ENCODE measurements around the gene TSPAN9. TPM values are rescaled to one million over a fixed set of nuclear protein-coding genes. Genes with fewer than 3 reads are reported as not detected.

TSPAN9 gene
- total RNA-seq, 1 donor from 2014 or later: 83.7 TPM

DNA sequence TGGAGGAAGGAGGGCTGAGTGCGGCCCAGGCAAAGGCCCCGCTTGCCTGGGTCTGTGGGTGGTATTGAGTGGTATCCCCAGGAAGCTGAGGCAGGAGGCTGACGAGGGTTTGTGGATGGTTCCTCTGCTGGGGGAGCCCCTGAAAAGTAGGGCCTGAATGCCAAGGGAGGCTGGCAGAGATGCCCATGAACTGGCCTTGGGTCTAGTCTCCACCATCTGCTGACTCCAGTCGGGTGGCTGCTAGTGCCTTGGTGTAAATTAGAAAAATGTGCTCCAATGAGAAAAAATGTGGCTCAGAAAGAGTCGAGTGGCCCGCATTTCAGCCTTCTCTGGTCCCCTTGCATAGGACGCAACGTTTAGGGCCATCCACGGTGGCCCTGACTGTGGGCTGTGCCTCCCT, 232.6 kb downstream of the TSPAN9 start:
- no peak for DNase-seq (ENCODE audit: low read depth in 2 of 2)

DNA sequence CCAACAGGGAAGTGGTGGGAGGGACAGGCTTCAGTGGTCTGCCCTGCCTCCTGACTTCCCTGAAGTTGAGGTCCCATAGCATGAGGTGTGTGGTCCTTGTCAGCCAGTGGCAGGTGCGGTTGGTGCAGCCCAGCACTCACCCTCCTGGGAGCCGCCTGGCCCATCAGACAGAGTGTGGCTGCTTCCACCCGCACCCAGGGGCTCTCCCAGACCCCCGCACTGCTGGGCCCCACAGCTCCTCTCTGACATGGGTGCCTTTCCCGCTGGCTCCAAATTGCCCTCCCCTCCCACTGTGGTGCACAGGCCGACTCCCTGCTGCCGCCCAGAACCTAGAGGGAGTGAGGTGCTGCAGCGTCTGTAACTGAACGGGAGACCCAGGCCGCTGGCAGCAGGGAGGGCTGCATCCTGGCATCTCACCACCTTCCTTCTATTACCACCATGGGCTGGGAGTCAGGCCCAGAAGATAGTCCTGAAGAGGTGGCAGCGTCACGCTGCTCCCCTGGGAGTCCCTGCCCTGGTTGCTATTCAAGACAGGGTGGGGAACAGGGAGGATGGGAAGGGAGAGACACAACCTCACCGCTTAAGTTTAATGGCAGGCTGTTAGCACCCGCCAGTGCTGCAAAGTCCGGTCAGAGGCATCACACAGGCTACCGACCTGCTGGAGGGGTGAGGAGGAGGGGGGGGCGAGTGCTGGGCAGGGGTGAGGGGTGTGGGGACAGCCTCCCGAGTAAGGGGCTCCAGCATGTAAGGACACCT, 233.3 kb downstream of the TSPAN9 start:
- DNase-seq (ENCODE audit: low read depth in 2 of 2): no peak

GRCh38 chr12:3311027-3311402, 233.8 kb downstream of the TSPAN9 start:
- DNase-seq (ENCODE audit: low read depth in 2 of 2): no peak

- no peak for DNase-seq (ENCODE audit: low read depth in 2 of 2)
These were observed 234.4 kb downstream of the TSPAN9 start for GRCh38 chr12:3311491-3312103.

- DNase-seq (ENCODE audit: low read depth in 2 of 2): peak in 1 of 2 donors; percentile 80
These were observed 235.9 kb downstream of the TSPAN9 start for GRCh38 chr12:3313066-3313465.

DNA sequence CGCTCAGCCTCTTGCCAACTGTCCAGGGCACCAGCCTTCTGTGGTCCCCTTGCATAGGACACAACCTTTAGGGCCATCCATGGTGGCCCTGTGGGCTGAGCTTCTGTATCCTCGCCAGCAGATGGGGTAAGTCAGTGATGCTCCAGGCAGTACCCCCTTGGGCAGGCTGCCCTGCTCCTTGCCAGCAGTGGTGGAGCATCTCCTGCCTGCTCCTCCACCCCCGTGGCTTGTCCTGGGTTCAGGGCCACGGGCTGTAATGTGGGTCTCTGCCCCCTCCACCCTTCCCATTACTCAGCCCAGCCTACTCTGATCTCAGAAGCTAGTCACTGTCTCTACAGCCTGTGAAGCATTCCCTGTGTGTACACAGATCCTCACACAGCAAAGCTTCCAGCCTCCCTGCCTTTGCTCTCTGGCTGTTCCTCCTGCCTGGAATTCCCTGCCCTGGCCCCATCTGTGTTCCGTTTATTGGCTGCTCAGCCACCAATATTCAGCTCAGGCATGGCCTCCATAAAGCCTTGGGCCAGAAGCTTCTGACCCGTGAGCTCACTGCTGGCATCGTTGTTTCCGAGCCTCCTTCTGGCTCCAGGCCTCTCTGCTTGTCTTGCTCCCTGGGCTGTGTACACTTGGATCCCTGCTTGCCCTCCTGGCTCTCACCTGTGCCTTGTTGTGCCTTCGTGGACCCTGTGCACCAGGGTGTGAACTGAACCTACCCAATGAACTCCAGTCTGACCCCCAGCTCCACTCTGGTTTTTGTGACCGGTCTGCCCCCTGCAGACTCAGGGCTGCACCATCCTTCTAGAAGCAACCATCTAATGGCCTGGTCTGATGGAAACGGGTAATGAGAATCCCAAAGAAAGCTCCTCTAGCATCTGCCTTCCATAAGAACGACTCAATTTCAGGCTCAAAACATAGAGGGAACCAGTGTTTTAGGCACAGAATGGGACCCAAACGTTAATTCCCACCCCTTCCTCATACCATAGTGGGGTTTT, 236.8 kb downstream of the TSPAN9 start:
- peak; percentile 59 to 61 for DNase-seq (ENCODE audit: low read depth in 2 of 2)

GRCh38 chr12:3315201-3315661, 238.1 kb downstream of the TSPAN9 start:
- peak; percentile 92 to 96 for DNase-seq (ENCODE audit: low read depth in 2 of 2)

DNA sequence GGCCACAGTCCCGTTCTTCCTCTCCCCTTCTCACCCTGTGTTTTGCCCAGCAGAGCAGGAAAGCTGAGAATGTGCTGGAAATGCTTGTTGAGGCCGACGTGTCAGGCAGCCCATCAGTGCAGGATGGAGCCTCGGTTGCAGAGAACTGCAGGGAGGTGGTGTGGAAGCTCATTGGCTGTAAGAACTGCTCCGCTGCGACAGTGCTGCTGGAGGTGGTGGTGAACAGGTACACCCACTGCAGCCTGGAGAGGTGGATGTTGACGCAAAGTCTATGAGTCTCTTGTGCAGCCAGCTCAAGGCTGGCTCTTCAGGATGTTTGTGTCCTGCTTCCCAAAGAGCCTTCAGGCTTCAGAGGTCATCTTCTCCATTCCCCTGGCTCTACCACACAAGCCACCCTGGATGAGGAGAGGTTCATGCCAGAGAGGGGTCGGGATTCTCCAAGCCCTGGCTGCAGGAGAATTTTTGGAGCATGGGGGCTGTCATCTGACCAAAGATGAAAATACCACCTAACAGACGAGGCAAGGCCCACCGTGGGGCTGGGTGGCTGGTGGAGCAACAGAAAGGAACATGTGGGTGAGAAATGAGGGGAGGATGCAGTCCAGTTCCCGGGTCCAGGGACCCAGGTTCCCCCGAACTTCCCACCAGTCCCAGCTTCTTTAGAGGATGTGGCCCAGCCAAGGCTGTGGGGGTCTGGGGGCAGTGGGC, 239.7 kb downstream of the TSPAN9 start:
- no peak for DNase-seq (ENCODE audit: low read depth in 2 of 2)

- no peak for DNase-seq (ENCODE audit: low read depth in 2 of 2)
These were observed 240.3 kb downstream of the TSPAN9 start for GRCh38 chr12:3317481-3317815.

DNA sequence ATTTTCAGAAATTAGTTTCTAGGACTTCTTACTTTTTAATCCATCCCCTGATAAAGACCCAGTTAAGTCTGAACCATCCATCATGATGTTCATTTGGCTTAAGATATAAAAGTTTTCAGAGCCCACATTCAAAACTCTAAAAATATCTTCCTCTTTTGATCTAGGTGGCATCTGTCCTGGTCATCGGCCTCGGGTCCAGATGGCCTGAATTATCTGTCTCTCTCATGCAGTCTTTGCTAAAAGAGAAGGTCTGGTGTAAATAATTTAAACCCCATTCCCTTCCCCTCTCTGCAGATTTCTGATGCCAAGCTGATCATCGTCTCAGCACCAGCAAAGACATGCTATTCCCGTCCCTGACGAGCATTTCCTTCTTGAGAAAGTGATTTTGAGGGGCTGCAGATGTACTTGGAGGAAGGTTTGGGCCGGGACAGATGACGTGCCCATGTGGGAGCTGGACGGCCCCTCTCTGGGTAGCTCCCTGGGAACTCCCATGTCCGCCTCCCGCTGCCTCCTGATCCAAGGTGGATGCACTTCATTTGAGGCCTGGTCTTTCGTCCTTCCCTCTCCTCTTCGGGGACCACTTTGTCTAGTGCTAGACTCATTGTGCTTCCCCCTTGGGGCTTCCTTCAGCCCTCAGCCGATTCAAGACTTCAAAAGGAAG, 240.8 kb downstream of the TSPAN9 start:
- DNase-seq (ENCODE audit: low read depth in 2 of 2): no peak

- no peak for DNase-seq (ENCODE audit: low read depth in 2 of 2)
These were observed 242.7 kb downstream of the TSPAN9 start for GRCh38 chr12:3319723-3320492.

DNA sequence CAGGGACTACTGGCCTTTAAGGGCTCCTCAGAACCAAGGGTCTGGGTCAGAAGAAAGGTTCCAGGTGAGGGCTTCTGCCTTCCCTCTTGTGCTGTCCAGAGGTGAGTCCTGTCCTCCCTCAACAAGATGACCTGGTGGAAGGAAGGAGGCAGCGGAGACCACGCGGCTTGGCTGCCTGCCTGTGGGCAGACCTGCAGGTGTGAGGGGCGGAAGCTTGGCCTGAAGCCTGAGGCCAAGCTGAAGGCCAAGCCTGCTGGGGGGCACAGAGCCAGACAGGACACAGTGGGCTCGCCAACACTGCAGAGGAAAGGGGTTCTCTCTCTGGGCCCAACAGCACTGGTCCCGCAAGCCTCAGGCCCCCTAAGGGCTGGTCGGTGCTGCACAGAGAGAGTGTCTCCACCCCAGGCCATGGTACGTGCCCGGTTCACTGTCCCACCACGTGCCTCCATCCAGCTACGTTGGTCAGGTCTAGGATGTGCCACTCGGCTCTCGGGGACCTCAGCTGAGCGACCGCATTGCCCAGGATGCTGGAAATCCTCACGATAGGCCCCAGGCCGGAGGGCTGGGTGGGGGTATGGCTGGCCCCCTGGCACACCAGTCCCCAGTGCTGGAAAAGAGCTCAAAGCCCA, 243.8 kb downstream of the TSPAN9 start:
- no peak for DNase-seq (ENCODE audit: low read depth in 2 of 2)

DNA sequence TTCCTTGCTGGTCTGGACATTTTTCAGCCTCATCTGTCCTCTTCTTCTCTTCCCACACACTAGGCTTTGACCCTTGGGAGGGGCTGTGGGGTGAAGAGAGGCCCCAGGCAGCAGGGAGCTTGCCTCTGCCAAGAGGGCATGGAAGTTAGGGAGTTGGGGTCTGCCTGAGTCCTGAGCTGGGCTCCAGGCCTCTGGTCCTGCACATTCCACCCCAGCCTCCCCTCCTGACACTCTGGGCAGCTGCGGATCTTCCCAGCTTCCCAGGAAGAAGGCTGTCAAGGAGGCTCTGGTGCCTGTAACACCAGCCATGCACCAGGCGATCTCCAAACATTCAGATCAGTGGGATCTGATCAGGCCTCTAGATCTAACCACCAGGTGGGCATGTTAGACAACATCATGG, 244.7 kb downstream of the TSPAN9 start:
- no peak for DNase-seq (ENCODE audit: low read depth in 2 of 2)

- no peak for DNase-seq (ENCODE audit: low read depth in 2 of 2)
These were observed 246.0 kb downstream of the TSPAN9 start for GRCh38 chr12:3323002-3323685.

GRCh38 chr12:3325736-3326135, 248.6 kb downstream of the TSPAN9 start:
- no peak for DNase-seq (ENCODE audit: low read depth in 2 of 2)

GRCh38 chr12:3326156-3326849, 249.1 kb downstream of the TSPAN9 start:
- no peak for DNase-seq (ENCODE audit: low read depth in 2 of 2)

GRCh38 chr12:3326850-3327780, 249.9 kb downstream of the TSPAN9 start:
- no peak for DNase-seq (ENCODE audit: low read depth in 2 of 2)

Data from lung microvascular endothelial cell (primary cell).